GM13977 (cell line): ENCODE results near the gene ALK.

Experiments used
- DNase-seq: peaks from one replicate; pipeline ENCODE4 v3.0.0; 2012; ENCODE audit warnings: low spot score
- CTCF ChIP-seq: IDR thresholded peaks from 2 replicates; pipeline ENCODE4 v1.5.1; 2012; ENCODE audit warnings: mild to moderate bottlenecking, control low read depth; ENCODE audit not compliant: insufficient read depth; ENCODE audit errors: extremely low read depth, missing control alignments
- in situ Hi-C: fragments of 300-500 bp; cut with MboI; formaldehyde crosslinking; loops from one replicate; pipeline ENCODE4 v1.12.0; 2022; ENCODE audit warnings: low sequenced_read_pairs, low pct_unique_long_range_greater_than_20kb, mixed read lengths, inconsistent platforms; ENCODE audit not compliant: unreplicated experiment

ALK gene

DNA sequence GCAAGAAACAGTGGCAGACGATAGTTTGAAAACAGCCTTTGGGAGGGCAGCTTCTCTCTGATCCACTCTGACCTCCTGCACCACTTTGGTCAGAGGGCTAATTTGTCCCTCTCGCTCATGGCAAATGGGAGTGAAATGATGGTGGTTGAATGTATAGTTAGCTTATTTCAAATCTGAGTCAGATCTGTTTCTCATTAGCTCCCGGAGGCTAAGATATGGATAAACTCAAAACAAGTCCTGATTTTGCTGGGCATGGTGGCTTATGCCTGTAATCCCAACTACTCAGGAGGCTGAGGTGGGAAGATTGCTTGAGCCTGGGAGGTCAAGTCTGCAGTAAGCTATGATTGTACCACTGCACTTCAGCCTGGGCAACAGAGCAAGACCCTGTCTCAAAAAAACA is 145.0 kb downstream of the ALK start:
- TF ChIP-seq CTCF: no peak
- in situ Hi-C loops: no loop called here

DNA sequence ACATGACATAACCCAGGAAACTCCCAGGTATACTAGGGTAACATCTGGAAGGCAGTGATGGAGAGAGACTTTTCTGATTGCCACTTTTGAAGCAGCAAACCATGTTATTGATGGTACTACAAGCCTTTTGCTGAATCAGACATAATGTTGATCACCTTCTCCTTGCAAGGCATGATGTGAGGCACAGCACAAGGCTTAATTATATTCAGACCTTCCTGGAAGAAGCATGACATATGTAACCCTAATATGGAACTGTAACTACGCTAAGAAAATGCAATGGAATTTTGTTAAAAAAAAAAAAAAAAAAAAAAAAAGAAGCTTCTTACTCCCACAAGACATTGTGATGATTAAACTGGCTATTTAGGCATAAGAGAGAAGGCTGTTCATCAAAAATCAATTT is 145.4 kb downstream of the ALK start:
- no peak for DNase-seq
- in situ Hi-C loops: no loop called here
- no peak for TF ChIP-seq CTCF

More for the DNA sequence above, 145.0 kb downstream of the ALK start:
- DNase-seq: no peak

DNA sequence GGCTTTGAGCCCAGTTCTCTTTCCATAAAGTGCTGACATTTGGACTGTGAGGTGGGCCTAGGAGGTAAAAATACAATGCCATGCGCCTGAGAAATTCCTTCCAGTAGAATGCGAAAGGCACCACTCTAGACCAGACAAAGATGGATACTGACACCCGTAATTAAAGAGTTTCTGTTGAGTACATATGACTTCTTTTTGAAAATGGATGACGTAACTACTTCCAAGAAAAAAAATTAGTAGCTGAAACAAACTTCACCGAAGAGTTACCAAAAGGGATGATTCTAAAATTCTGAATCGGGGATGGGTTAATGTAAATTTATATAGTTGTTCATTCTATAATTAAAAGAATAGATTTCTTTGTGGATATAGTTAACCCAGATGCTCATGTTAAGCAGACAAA is 146.8 kb downstream of the ALK start:
- no peak for DNase-seq
- in situ Hi-C loops: no loop called here
- TF ChIP-seq CTCF: no peak

DNA sequence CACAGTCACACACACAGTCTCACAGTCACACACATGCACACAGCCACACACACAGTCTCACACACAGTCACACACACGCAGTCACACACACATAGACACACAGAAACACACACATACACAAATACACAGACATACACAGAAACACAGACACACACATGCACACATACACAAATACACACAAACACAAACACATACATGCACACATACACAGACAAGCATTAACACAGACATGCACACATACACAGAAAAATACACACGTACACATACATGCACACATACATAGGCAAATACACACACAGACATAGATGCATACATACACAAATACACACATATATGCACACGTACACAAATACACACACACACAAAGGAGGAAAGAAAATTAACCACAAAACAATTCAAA is 150.5 kb downstream of the ALK start:
- in situ Hi-C loops: no loop called here
- DNase-seq: no peak
- TF ChIP-seq CTCF: no peak

- DNase-seq: no peak
- no peak for TF ChIP-seq CTCF
- in situ Hi-C loops: no loop called here
Observed at GRCh38 chr2:29769847-29770246, 151.5 kb downstream of the ALK start.

- DNase-seq: no peak
- in situ Hi-C loops: no loop called here
- no peak for TF ChIP-seq CTCF
Observed at GRCh38 chr2:29767606-29768335, 153.6 kb downstream of the ALK start.
